Measurements from ENCODE around the gene GPR62.

GRCh38 chr3:51955175-51955892 lies at the start of gene GPR62:
- no peak for TF ChIP-seq POLR2AphosphoS5 (IDR thresholded peaks at IDR 0.05; ENCODE audit: low read depth, low read length)
- TF ChIP-seq POLR2A (IDR thresholded peaks at IDR 0.05; ENCODE audit: low read depth, low read length), result no peak
- TF ChIP-seq TAF1 (IDR thresholded peaks at IDR 0.05; ENCODE audit: borderline replicate concordance, low read depth, low read length), result no peak
